ENCODE results near the gene IL17RC. TPM values are rescaled to one million over a fixed set of nuclear protein-coding genes. Genes with fewer than 3 reads are reported as not detected.

Gene IL17RC
- total and polyA plus RNA-seq, 2 of the 4 experiments (the other 2 are of a cell fraction) = 20.8 to 28.3 TPM

DNA sequence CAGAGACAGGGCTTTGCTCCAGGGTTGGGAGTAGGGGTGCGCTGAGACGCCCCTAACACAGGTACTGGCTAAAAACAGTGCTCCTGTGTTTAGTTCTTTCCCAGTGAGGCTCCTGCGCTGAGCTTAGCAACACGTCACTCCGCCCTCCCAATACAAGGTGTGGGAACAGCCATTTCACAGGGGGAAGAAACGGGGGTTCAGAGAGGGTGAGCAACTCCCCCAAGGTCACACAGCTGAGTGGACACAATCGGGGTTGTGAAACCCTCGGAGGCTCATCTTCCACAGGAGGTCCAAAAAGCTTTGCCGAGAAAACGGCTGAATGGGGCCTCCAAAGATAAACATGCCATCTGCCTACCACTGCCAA, 34.7 kb downstream of the IL17RC start:
- peak overlapping the region; percentile 9; the same call in 1 of the 2 replicates for H2BK120ac ChIP-seq (ENCODE audit: low read depth, low read length)
- peaks cover 6% of the 10 kb centered on the region for H3K9me1 ChIP-seq (ENCODE audit: insufficient read depth, low read length)
- peak overlapping the region; percentile 51; the same call in 1 of the 2 replicates for H2AK5ac ChIP-seq (ENCODE audit: low read depth, low read length)
- no peak overlapping the region for H2BK20ac ChIP-seq (ENCODE audit: low read depth, low read length)
- no peaks in the 10 kb centered on the region; the same call in 1 of the 2 replicates for H3K36me3 ChIP-seq (ENCODE audit: control insufficient read depth, insufficient read depth, low read length)
- TF ChIP-seq MXI1 (IDR thresholded peaks at IDR 0.05; ENCODE audit: borderline replicate concordance, low read depth, low read length) (no peak), CEBPB (IDR thresholded peaks at IDR 0.05; ENCODE audit: low read depth, low read length) (no peak), MAFK (IDR thresholded peaks at IDR 0.05; ENCODE audit: low read depth, low read length) (no peak), FOS (IDR thresholded peaks at IDR 0.05; ENCODE audit: low read depth, low read length) (no peak), RFX5 (IDR thresholded peaks at IDR 0.05; ENCODE audit: low read depth, low read length) (no peak), RCOR1 (IDR thresholded peaks at IDR 0.05; ENCODE audit: insufficient replicate concordance, low read length) (no peak), MAZ (IDR thresholded peaks at IDR 0.05; ENCODE audit: borderline replicate concordance, low read depth, low read length) (no peak), RAD21 (IDR thresholded peaks at IDR 0.05; ENCODE audit: low read length) (no peak), BHLHE40 (IDR thresholded peaks at IDR 0.05; ENCODE audit: low read depth, low read length) (no peak), CHD1 (IDR thresholded peaks at IDR 0.05; ENCODE audit: low read depth, low read length) (no peak)
- TF ChIP-seq, protein P1, sequence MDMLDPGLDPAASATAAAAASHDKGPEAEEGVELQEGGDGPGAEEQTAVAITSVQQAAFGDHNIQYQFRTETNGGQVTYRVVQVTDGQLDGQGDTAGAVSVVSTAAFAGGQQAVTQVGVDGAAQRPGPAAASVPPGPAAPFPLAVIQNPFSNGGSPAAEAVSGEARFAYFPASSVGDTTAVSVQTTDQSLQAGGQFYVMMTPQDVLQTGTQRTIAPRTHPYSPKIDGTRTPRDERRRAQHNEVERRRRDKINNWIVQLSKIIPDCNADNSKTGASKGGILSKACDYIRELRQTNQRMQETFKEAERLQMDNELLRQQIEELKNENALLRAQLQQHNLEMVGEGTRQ (IDR thresholded peaks at IDR 0.05; ENCODE audit: low read depth, low read length) = no peak
- no peak overlapping the region for H3K56ac ChIP-seq (ENCODE audit: extremely low read depth, insufficient read depth, low read length)
- no peaks in the 10 kb centered on the region for H3K27me3 ChIP-seq (ENCODE audit: control insufficient read depth, insufficient read depth, low read length)
- H2AK9ac ChIP-seq (replicated peaks; ENCODE audit: low read depth, low read length, poor library complexity) = peak overlapping the region; percentile 93
- H4K5ac ChIP-seq (ENCODE audit: low read depth, low read length) = no peak overlapping the region
- ChIA-PET CTCF (no interaction called here), POLR2A (ENCODE audit: unreplicated experiment) (no interaction called here)
- dilution Hi-C loops (cut with HindIII; ENCODE audit: low sequenced_read_pairs, unreplicated experiment) (no loop called here), in situ Hi-C loops (cut with MboI; ENCODE audit: low sequenced_read_pairs) (no loop called here), intact Hi-C loops (cut with micrococcal nuclease) (no loop called here)
- H3K4me3 ChIP-seq (ENCODE audit: insufficient read depth, low read depth, low read length) = peak overlapping the region; percentile 72
- H3K4me2 ChIP-seq (ENCODE audit: low read depth, low read length) = peak overlapping the region; percentile 65
- WGBS, 2 experiments (ENCODE audit: extremely low coverage in 2 of 2, insufficient read length in 1 of 2) = no CpG with 5 or more reads among the region's 10 CpGs
- H3K9ac ChIP-seq (ENCODE audit: low read depth, low read length) = no peak overlapping the region
- H3K14ac ChIP-seq (replicated peaks; ENCODE audit: low read depth, low read length) = peak overlapping the region; percentile 41; the same call in 1 of the 2 replicates
- ATAC-seq (ENCODE audit: low read depth) (no peak), DNase-seq (no peak)
- no peak overlapping the region; the same call in 1 of the 2 replicates for H3K27ac ChIP-seq (ENCODE audit: insufficient read depth, low read length)
- H2AFZ ChIP-seq (replicated peaks; ENCODE audit: low read length, poor library complexity) = peak overlapping the region; percentile 97
- H3K9me3 ChIP-seq (ENCODE audit: control insufficient read depth, insufficient read depth, low read length) = no peaks in the 10 kb centered on the region
- H3K18ac ChIP-seq (ENCODE audit: low read depth, low read length) = no peak overlapping the region
- no peaks in the 10 kb centered on the region for H3K79me1 ChIP-seq (ENCODE audit: low read depth in 1 of 2, low read length in 2 of 2)
- peaks cover 13% of the 10 kb centered on the region for H3K4me1 ChIP-seq (ENCODE audit: control insufficient read depth, insufficient read depth, low read length)
- H2BK5ac ChIP-seq (ENCODE audit: low read depth, low read length, poor library complexity, severe bottlenecking) = no peak overlapping the region
- no peaks in the 10 kb centered on the region; the same call in 1 of the 2 replicates for H4K20me1 ChIP-seq (ENCODE audit: insufficient read depth, low read length)
- peak overlapping the region; percentile 31 for H3K4ac ChIP-seq (ENCODE audit: low read depth, low read length)
- no peak overlapping the region; the same call in 1 of the 2 replicates for H3K23ac ChIP-seq (ENCODE audit: low read depth, low read length)
- no TSS peak for BruUV-seq (replicated peaks)
- peak overlapping the region; percentile 49 to 60; a peak in 2 of 4 replicates for H4K8ac ChIP-seq (ENCODE audit: low read depth in 2 of 2, low read length in 2 of 2)
- peak overlapping the region; percentile 49; the same call in 1 of the 2 replicates for H4K91ac ChIP-seq (ENCODE audit: insufficient read depth, low read depth, low read length)
- H2BK15ac ChIP-seq (ENCODE audit: low read depth, low read length) = no peak overlapping the region
